CD4-positive, alpha-beta memory T cell (primary cell): ENCODE data around the gene ABCC9. TPM values are rescaled to one million over a fixed set of nuclear protein-coding genes. Genes with fewer than 3 reads are reported as not detected.

ENCODE experiments used
- CTCF ChIA-PET: fragments of 350-600 bp; sonication (Branson Sonifier 250); formaldehyde crosslinking; loops from one replicate; lab custom pipeline; 2021; ENCODE audit warnings: inconsistent platforms; ENCODE audit not compliant: partially characterized antibody; lab: Charles Lee
- POLR2A ChIA-PET: fragments of 350-600 bp; sonication (Branson Sonifier 250); formaldehyde crosslinking; loops from one replicate; lab custom pipeline; 2021; ENCODE audit not compliant: partially characterized antibody; lab: Charles Lee
- DNase-seq, 5 donors: peaks; one replicate each; pipeline versions ENCODE4 v3.0.0 to v3.0.0-alpha.2; 2020 to 2022; ENCODE audit warnings: mixed read lengths in 1 of 5
- H3K27ac ChIP-seq: one replicate; pipeline ENCODE4 v1.7.0; 2013; ENCODE audit warnings: low read depth, low read length
- H3K27me3 ChIP-seq: 2 replicates; pipeline ENCODE4 v1.7.0; 2013; ENCODE audit warnings: mild to moderate bottlenecking, low read length, moderate library complexity; ENCODE audit not compliant: insufficient read depth
- H3K36me3 ChIP-seq: 2 replicates; pipeline ENCODE4 v1.7.0; 2013; ENCODE audit warnings: mild to moderate bottlenecking, low read length, moderate library complexity; ENCODE audit not compliant: insufficient read depth
- H3K4me1 ChIP-seq: 2 replicates; pipeline ENCODE4 v1.7.0; 2013; ENCODE audit warnings: mild to moderate bottlenecking, low read length, moderate library complexity; ENCODE audit not compliant: insufficient read depth
- H3K4me3 ChIP-seq, 2 donors: one replicate each; pipeline ENCODE4 v1.7.0; 2013; ENCODE audit warnings: low read length in 2 of 2, mild to moderate bottlenecking in 1 of 2
- H3K9me3 ChIP-seq, 2 donors: one replicate each; pipeline ENCODE4 v1.7.0; 2013; ENCODE audit warnings: low read length in 2 of 2, control low read depth in 1 of 2; ENCODE audit not compliant: control insufficient read depth in 1 of 2
- H3K27ac Mint-ChIP-seq, 7 donors: one replicate each; pipeline ENCODE4 v1.8.0; 2020 to 2021; ENCODE audit warnings: mixed read lengths in 7 of 7, mild to moderate bottlenecking in 6 of 7, inconsistent platforms in 3 of 7, moderate library complexity in 3 of 7
- H3K27me3 Mint-ChIP-seq, 2 donors: one replicate each; pipeline ENCODE4 v1.8.0; 2020 to 2021; ENCODE audit warnings: mixed read lengths in 2 of 2
- H3K36me3 Mint-ChIP-seq, 2 donors: one replicate each; pipeline ENCODE4 v1.8.0; 2020 to 2021; ENCODE audit warnings: mixed read lengths in 2 of 2, inconsistent platforms in 1 of 2, mild to moderate bottlenecking in 1 of 2
- H3K4me1 Mint-ChIP-seq, 4 donors: one replicate each; pipeline ENCODE4 v1.8.0; 2020 to 2021; ENCODE audit warnings: mixed read lengths in 4 of 4, mild to moderate bottlenecking in 1 of 4
- H3K4me3 Mint-ChIP-seq, 8 donors: one replicate each; pipeline ENCODE4 v1.8.0; 2020 to 2021; ENCODE audit warnings: mixed read lengths in 8 of 8, mild to moderate bottlenecking in 7 of 8, moderate library complexity in 6 of 8, inconsistent platforms in 3 of 8
- H3K9me3 Mint-ChIP-seq, 8 donors: one replicate each; pipeline ENCODE4 v1.8.0; 2020 to 2021; ENCODE audit warnings: mixed read lengths in 8 of 8, mild to moderate bottlenecking in 5 of 8, inconsistent platforms in 3 of 8, moderate library complexity in 1 of 8
- intact Hi-C: fragments of 100-400 bp; cut with micrococcal nuclease; formaldehyde crosslinking; loops from one replicate; pipeline ENCODE4 v1.15.1; 2023
- polyA plus RNA-seq, 2 donors: library from polyadenylated mRNA; unstranded; fragments of 300-500 nt; fragmentation: Illumina TruSeq; gene quantifications; one replicate each; pipeline ENCODE4 v1.2.3, GENCODE V29; 2021
- total RNA-seq, 2 experiments: library from RNA; stranded (reverse); gene quantifications; one replicate each; pipeline ENCODE4 v1.2.3, GENCODE V29; 2021

The ABCC9 gene
- total RNA-seq (not detected), polyA plus RNA-seq (not detected)

DNA sequence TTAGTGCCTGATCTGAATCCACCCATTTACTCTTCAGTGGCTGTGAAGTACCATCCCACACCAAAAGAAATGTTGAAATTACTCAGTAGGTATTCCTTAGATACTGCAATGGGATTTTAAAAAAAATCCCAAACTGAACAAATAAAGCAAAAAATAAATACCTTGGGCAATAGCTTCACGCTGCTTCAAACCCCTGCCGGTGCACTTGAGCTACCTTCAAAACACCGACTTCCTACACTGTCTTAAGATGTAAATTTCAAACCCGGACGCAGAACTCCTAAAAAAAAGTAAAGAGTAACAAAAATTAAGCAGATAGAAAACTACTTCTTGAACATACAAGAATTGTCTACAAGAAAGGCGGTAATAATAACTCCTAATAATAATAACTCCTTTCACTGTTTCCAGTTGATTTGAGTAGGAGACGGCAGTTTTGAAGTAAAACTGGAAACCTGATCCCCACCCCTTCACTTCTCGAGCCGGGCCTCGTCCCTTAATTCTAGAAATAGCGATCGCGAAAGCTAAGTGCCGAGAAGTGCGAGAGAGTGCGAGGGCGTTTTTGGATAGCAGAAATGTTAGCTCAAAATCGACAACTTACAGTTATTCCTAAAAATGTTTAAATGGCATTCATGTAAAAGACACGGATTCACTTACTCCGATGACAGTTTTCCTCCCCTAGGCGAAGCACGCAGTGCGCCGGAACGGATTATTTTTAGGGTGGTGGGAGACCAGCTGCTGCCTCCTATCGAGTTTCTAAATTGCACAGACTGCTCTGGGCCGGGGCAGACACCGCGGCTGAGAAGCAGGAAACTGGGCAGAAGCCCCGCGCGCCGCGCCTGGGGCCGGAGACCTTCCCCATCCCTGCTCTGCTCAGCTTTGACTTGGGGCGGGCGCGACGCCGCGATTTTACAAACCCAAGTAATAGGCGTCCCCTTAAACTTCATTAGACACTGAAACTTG lies at the start of gene ABCC9:
Gene ABCC9 (minus strand): TSS at position 878 of the 957 bp plus-strand sequence. CDS start 4,752 bp downstream, outside the sequence.
- H3K27me3 ChIP-seq = peaks cover 14% of the 10 kb centered on the region
- H3K4me1 Mint-ChIP-seq = peaks cover 12 to 21% (median 15%) of the 10 kb centered on the region in 4 donors
- H3K27me3 Mint-ChIP-seq = peaks cover 49 to 58% of the 10 kb centered on the region in 2 donors
- H3K4me3 ChIP-seq = no peak within 1 kb of the TSS
- H3K4me3 Mint-ChIP-seq = peak within 1 kb of the TSS; percentile 36 to 84 (median 70)
- no peaks in the 10 kb centered on the region for H3K9me3 ChIP-seq
- peaks cover 0 to 23% (median 12%) of the 10 kb centered on the region in 8 donors for H3K9me3 Mint-ChIP-seq
- intact Hi-C loops = no loop called here
- no peak within 1 kb of the TSS for H3K27ac ChIP-seq
- DNase-seq = peak in 4 of 5 donors; percentile 4 to 9 (median 6)
- POLR2A ChIA-PET = interaction anchor here (0.6 kb wide), 1 partner anchor 119 kb away, joined by 4 read pairs; no protein-coding TSS in a partner anchor
- peak within 1 kb of the TSS in 1 of 7 donors; percentile 16 for H3K27ac Mint-ChIP-seq
- H3K4me1 ChIP-seq = peaks cover 5% of the 10 kb centered on the region
- CTCF ChIA-PET = no interaction called here
- H3K36me3 Mint-ChIP-seq = no peaks in the 10 kb centered on the region
- H3K36me3 ChIP-seq = no peaks in the 10 kb centered on the region

GRCh38 chr12:21989819-21990412 lies 48.7 kb upstream of the ABCC9 start:
- H3K27me3 ChIP-seq = no peaks in the 10 kb centered on the region
- ChIA-PET CTCF (interaction anchor here (0.6 to 4.4 kb wide), 5 partner anchors 9 to 693 kb away, joined by 3 to 46 read pairs (median 3); no protein-coding TSS in a partner anchor), POLR2A (no interaction called here)
- peak in 1 of 5 donors; percentile 4 for DNase-seq
- Mint-ChIP-seq H3K4me3 (no peak overlapping the region), H3K27ac (no peak overlapping the region), H3K9me3 (no peaks in the 10 kb centered on the region), H3K4me1 (peaks cover 0 to 9% (median 7%) of the 10 kb centered on the region in 4 donors), H3K36me3 (no peaks in the 10 kb centered on the region), H3K27me3 (peaks cover 4 to 7% of the 10 kb centered on the region in 2 donors)
- no peak overlapping the region for H3K4me3 ChIP-seq
- no peaks in the 10 kb centered on the region for H3K36me3 ChIP-seq
- intact Hi-C loops = loop anchor here (1.0 kb wide), 1 partner anchor 292 kb away; no protein-coding TSS in a partner anchor
- H3K4me1 ChIP-seq = no peaks in the 10 kb centered on the region
- no peaks in the 10 kb centered on the region for H3K9me3 ChIP-seq
- no peak overlapping the region for H3K27ac ChIP-seq

DNA sequence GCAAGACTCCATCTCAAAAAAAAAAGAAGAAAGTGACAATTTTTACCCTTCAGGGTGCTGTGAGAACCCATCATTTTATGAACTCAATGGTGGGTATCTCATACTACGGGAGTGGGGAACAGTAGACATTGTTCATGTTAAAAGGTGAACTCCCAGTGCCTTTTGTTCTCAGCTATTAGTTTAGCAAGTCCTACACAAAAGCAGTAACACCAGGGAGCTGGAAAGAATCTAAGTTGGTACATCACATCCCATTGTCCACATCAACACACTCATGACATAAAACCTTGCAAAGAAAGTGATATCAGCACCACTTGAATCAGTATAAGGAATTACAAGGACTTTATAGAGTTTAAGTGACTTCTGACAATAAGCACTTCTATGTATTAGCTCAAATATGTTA lies 47.4 kb upstream of the ABCC9 start:
- Mint-ChIP-seq H3K9me3 (no peaks in the 10 kb centered on the region), H3K4me3 (no peak overlapping the region), H3K4me1 (peaks cover 0 to 9% (median 7%) of the 10 kb centered on the region in 4 donors), H3K27me3 (peaks cover 4 to 7% of the 10 kb centered on the region in 2 donors), H3K27ac (no peak overlapping the region), H3K36me3 (no peaks in the 10 kb centered on the region)
- Histone ChIP-seq H3K4me1 (no peaks in the 10 kb centered on the region), H3K9me3 (no peaks in the 10 kb centered on the region), H3K36me3 (no peaks in the 10 kb centered on the region), H3K27ac (no peak overlapping the region), H3K27me3 (no peaks in the 10 kb centered on the region), H3K4me3 (no peak overlapping the region)
- POLR2A ChIA-PET = no interaction called here
- DNase-seq = no peak
- CTCF ChIA-PET = interaction anchor here (4.4 kb wide), 1 partner anchor 291 kb away, joined by 46 read pairs; no protein-coding TSS in a partner anchor
- intact Hi-C loops = loop anchor here (1.0 kb wide), 1 partner anchor 290 kb away; no protein-coding TSS in a partner anchor

- Histone ChIP-seq H3K4me3 (no peak overlapping the region), H3K4me1 (no peaks in the 10 kb centered on the region), H3K27ac (no peak overlapping the region), H3K9me3 (no peaks in the 10 kb centered on the region), H3K36me3 (no peaks in the 10 kb centered on the region), H3K27me3 (no peaks in the 10 kb centered on the region)
- Mint-ChIP-seq H3K27me3 (peaks cover 4 to 7% of the 10 kb centered on the region in 2 donors), H3K4me3 (no peak overlapping the region), H3K4me1 (peaks cover 0 to 4% (median 2%) of the 10 kb centered on the region in 4 donors), H3K9me3 (no peaks in the 10 kb centered on the region), H3K36me3 (no peaks in the 10 kb centered on the region), H3K27ac (no peak overlapping the region)
- DNase-seq = no peak
- CTCF ChIA-PET = interaction anchor here (0.6 kb wide), 1 partner anchor 697 kb away, joined by 3 read pairs; no protein-coding TSS in a partner anchor
- POLR2A ChIA-PET = no interaction called here
- intact Hi-C loops = no loop called here
Measured at GRCh38 chr12:21987755-21988154, 46.5 kb upstream of the ABCC9 start.

DNA sequence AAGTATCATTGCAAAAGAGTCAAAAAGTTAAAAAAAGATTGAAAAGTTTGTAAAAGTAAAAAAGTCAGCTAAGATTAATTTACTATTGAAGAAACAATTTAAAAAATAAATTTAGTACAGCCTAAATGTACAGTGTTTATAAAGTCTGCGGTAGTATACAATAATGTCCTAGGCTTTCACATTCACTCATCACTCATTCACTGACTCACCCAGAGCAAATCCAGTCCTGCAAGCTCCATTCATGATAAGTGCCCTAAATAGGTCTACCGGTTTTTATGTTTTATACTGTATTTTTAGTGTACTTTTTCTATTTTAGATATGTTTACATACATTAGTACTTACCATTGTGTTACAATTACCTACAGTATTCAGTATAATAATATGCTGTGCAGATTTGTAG lies 43.9 kb upstream of the ABCC9 start:
- Mint-ChIP-seq H3K4me1 (no peaks in the 10 kb centered on the region), H3K27me3 (peaks cover 11% of the 10 kb centered on the region in 2 donors), H3K27ac (no peak overlapping the region), H3K36me3 (no peaks in the 10 kb centered on the region), H3K4me3 (no peak overlapping the region), H3K9me3 (no peaks in the 10 kb centered on the region)
- POLR2A ChIA-PET = no interaction called here
- H3K27ac ChIP-seq = no peak overlapping the region
- intact Hi-C loops = no loop called here
- H3K27me3 ChIP-seq = no peaks in the 10 kb centered on the region
- H3K4me3 ChIP-seq = no peak overlapping the region
- DNase-seq = no peak
- CTCF ChIA-PET = interaction anchor here (1.1 to 3.3 kb wide), 3 partner anchors 33 to 287 kb away, joined by 3 to 14 read pairs (median 3); no protein-coding TSS in a partner anchor
- H3K4me1 ChIP-seq = no peaks in the 10 kb centered on the region
- H3K36me3 ChIP-seq = no peaks in the 10 kb centered on the region
- H3K9me3 ChIP-seq = no peaks in the 10 kb centered on the region

DNA sequence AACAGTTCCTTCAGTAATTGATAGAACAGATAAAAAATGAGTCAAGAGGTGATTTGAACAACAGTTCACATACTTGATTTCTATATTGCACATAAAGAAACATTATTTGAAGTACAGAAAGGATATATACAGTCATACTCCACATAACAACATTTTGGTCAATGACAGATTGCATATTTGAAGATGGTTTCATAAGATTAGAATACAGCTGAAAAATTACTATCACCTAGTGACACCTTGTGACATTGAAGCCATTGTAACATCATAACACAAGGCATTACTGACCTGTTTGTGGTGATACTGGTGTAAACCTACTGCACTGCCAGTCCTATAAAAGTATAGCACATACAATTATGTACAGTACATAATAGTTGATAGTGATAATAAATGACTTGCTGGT lies 43.1 kb upstream of the ABCC9 start:
- intact Hi-C loops = no loop called here
- H3K27me3 Mint-ChIP-seq = peaks cover 12% of the 10 kb centered on the region in 2 donors
- Histone ChIP-seq H3K27me3 (no peaks in the 10 kb centered on the region), H3K36me3 (no peaks in the 10 kb centered on the region), H3K9me3 (no peaks in the 10 kb centered on the region), H3K4me3 (no peak overlapping the region), H3K4me1 (no peaks in the 10 kb centered on the region), H3K27ac (no peak overlapping the region)
- ChIA-PET CTCF (interaction anchor here (1.2 to 3.3 kb wide), 2 partner anchors 34 to 286 kb away, joined by 3 to 14 read pairs; no protein-coding TSS in a partner anchor), POLR2A (no interaction called here)
- no peaks in the 10 kb centered on the region for H3K36me3 Mint-ChIP-seq
- H3K9me3 Mint-ChIP-seq = no peaks in the 10 kb centered on the region
- no peak for DNase-seq
- no peak overlapping the region for H3K27ac Mint-ChIP-seq
- no peak overlapping the region for H3K4me3 Mint-ChIP-seq
- peaks cover 0 to 1% (median under 1%) of the 10 kb centered on the region in 4 donors for H3K4me1 Mint-ChIP-seq
